ENCODE results near the gene PDZD2. TPM values are rescaled to one million over a fixed set of nuclear protein-coding genes. Genes with fewer than 3 reads are reported as not detected.

The PDZD2 gene
- total RNA-seq, 4 donors from 2014 or later = 10.2 to 15.0 (median 12.2) TPM

DNA sequence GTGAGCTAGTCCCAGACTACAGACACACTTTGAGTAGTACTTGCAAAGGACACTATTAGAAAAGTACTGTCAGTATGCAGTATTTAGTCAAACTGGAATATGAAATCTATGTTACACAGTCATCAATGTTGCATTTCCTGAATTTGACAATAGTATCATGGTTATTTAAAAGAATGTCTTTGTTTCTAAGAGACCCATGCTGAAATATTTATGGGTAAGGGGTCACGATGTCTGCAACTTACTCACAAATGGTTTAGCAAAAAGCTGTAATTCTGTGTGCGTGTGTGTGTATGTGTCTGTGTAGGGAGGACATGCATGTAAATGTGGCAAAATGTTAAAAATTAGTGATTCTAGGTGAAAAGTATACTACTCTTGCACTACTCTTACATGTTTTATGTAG is 429.6 kb downstream of the PDZD2 start:
- DNase-seq (ENCODE audit: extremely low spot score) = no peak
- intact Hi-C loops (cut with DNase I) = no loop called here
- Histone ChIP-seq H3K27me3 (no peaks in the 10 kb centered on the region), H3K36me3 (peaks cover 0 to 82% (median 1%) of the 10 kb centered on the region in 4 donors), H3K27ac (replicated peaks in 1 of 4) (no peak overlapping the region), H3K4me1 (no peaks in the 10 kb centered on the region), H3K4me3 (no peak overlapping the region), H3K9me3 (no peaks in the 10 kb centered on the region)
- WGBS = 49% methylated on average over 2 of the region's 2 CpGs
- TF ChIP-seq POLR2A (IDR thresholded peaks at IDR 0.05; ENCODE audit: low read depth) (no peak), POLR2AphosphoS5 (IDR thresholded peaks at IDR 0.05) (no peak), CTCF (IDR thresholded peaks at IDR 0.05) (no peak), EP300 (IDR thresholded peaks at IDR 0.05) (no peak)

GRCh38 chr5:32069396-32069795 is 430.5 kb downstream of the PDZD2 start:
- H3K36me3 ChIP-seq = peaks cover 0 to 82% (median 6%) of the 10 kb centered on the region in 4 donors
- no peaks in the 10 kb centered on the region for H3K9me3 ChIP-seq
- H3K27ac ChIP-seq (replicated peaks in 1 of 4) = no peak overlapping the region
- intact Hi-C loops (cut with DNase I) = no loop called here
- peaks cover 0 to 4% (median 0%) of the 10 kb centered on the region in 4 donors for H3K4me1 ChIP-seq
- TF ChIP-seq EP300 (IDR thresholded peaks at IDR 0.05) (no peak), CTCF (IDR thresholded peaks at IDR 0.05) (no peak), POLR2AphosphoS5 (IDR thresholded peaks at IDR 0.05) (no peak), POLR2A (IDR thresholded peaks at IDR 0.05; ENCODE audit: low read depth) (no peak)
- no peak for DNase-seq (ENCODE audit: extremely low spot score)
- 94% methylated on average over 3 of the region's 3 CpGs for WGBS
- H3K4me3 ChIP-seq = no peak overlapping the region
- H3K27me3 ChIP-seq = no peaks in the 10 kb centered on the region

GRCh38 chr5:32071351-32071944 is 432.5 kb downstream of the PDZD2 start:
- no peak overlapping the region for H3K27ac ChIP-seq (replicated peaks in 1 of 4)
- WGBS = 78% methylated on average over 7 of the region's 7 CpGs

GRCh38 chr5:32072054-32072453 is 433.1 kb downstream of the PDZD2 start:
- 91% methylated on average over 14 of the region's 14 CpGs for WGBS
- Histone ChIP-seq H3K27ac (replicated peaks in 1 of 4) (no peak overlapping the region), H3K4me1 (peaks cover 0 to 12% (median 0%) of the 10 kb centered on the region in 4 donors), H3K9me3 (no peaks in the 10 kb centered on the region), H3K4me3 (no peak overlapping the region), H3K27me3 (no peaks in the 10 kb centered on the region), H3K36me3 (peaks cover 0 to 66% (median 7%) of the 10 kb centered on the region in 4 donors)
- intact Hi-C loops (cut with DNase I) = no loop called here
- DNase-seq (ENCODE audit: extremely low spot score) = no peak
- TF ChIP-seq CTCF (IDR thresholded peaks at IDR 0.05) (no peak), EP300 (IDR thresholded peaks at IDR 0.05) (no peak), POLR2AphosphoS5 (IDR thresholded peaks at IDR 0.05) (no peak), POLR2A (IDR thresholded peaks at IDR 0.05; ENCODE audit: low read depth) (no peak)

More at GRCh38 chr5:32071351-32071944, 432.5 kb downstream of the PDZD2 start:
- peaks cover 0 to 70% (median 7%) of the 10 kb centered on the region in 4 donors for H3K36me3 ChIP-seq
- peaks cover 0 to 7% (median 0%) of the 10 kb centered on the region in 4 donors for H3K4me1 ChIP-seq
- H3K27me3 ChIP-seq = no peaks in the 10 kb centered on the region
- no peak for TF ChIP-seq POLR2AphosphoS5 (IDR thresholded peaks at IDR 0.05)
- TF ChIP-seq CTCF (IDR thresholded peaks at IDR 0.05) = no peak
- TF ChIP-seq POLR2A (IDR thresholded peaks at IDR 0.05; ENCODE audit: low read depth) = no peak
- no peak for TF ChIP-seq EP300 (IDR thresholded peaks at IDR 0.05)
- H3K4me3 ChIP-seq = no peak overlapping the region
- intact Hi-C loops (cut with DNase I) = no loop called here
- DNase-seq (ENCODE audit: extremely low spot score) = no peak
- H3K9me3 ChIP-seq = no peaks in the 10 kb centered on the region

Data from esophagus muscularis mucosa (tissue), 4 donors.